Prostate gland (tissue), 2 donors: ENCODE measurements around the gene GRAMD1C. TPM values are rescaled to one million over a fixed set of nuclear protein-coding genes. Genes with fewer than 3 reads are reported as not detected.

Experiments used
- DNase-seq: peaks from one replicate; pipeline ENCODE4 v3.0.0-alpha.2; 2019; ENCODE audit warnings: low spot score
- H3K27ac ChIP-seq, 2 donors: fragments of 200-600 bp; sonication (generic); 2 replicates each; pipeline ENCODE4 v1.5.1; 2017 to 2019
- H3K27me3 ChIP-seq: fragments of 200-600 bp; sonication (generic); replicated peaks from 2 replicates; pipeline ENCODE4 v1.5.1; 2019; ENCODE audit not compliant: insufficient read depth
- H3K36me3 ChIP-seq, 2 donors: fragments of 200-600 bp; sonication (generic); 1 replicate in 1 of 2; 2 replicates in 1 of 2; pipeline versions ENCODE4 v1.5.1 to v1.8.1; 2017 to 2019
- H3K4me1 ChIP-seq: fragments of 200-600 bp; sonication (generic); replicated peaks from 2 replicates; pipeline ENCODE4 v1.5.1; 2019
- H3K4me3 ChIP-seq, 2 donors: fragments of 200-600 bp; sonication (generic); 2 replicates each; pipeline ENCODE4 v1.5.1; 2017 to 2019
- H3K9me3 ChIP-seq: fragments of 200-600 bp; sonication (generic); 2 replicates; pipeline ENCODE4 v1.5.1; 2017
- POLR2A ChIP-seq: fragments of 450-650 bp; IDR thresholded peaks from one replicate; pipeline ENCODE4 v1.6.1; 2016; ENCODE audit warnings: antibody characterized with exemption, mild to moderate bottlenecking
- POLR2AphosphoS5 ChIP-seq: sonication (generic); formaldehyde crosslinking; IDR thresholded peaks from one replicate; pipeline ENCODE4 v1.6.1; 2017; ENCODE audit warnings: antibody characterized with exemption
- WGBS: methylation state at CpG from one replicate; pipeline ENCODE4 v1.1.5; 2018; 5-methylcytosine and 5-hydroxymethylcytosine counted together
- intact Hi-C: fragments of 100-400 bp; cut with DNase I; formaldehyde crosslinking; loops from one replicate; pipeline ENCODE4 v1.14.2; 2022
- total RNA-seq, 2 donors: library from RNA; depleted of rRNA; stranded (reverse); fragments of >200 nt; gene quantifications; one replicate each; pipeline ENCODE4 v1.1.0, GENCODE V29; 2016
- TF ChIP-seq, protein P1 (sequence below), 4 experiments: fragments of 200-600 bp in 2 of 4; fragments of 450-650 bp in 2 of 4; sonication (generic) in 2 of 4; IDR thresholded peaks; 1 replicate in 3 of 4; 2 replicates in 1 of 4; pipeline ENCODE4 v1.5.1; 2016 to 2019; ENCODE audit warnings: antibody characterized with exemption in 4 of 4, mild to moderate bottlenecking in 2 of 4, moderate library complexity in 2 of 4

GRAMD1C gene
- total RNA-seq, 2 donors from 2014 or later, result 7.4 to 21.4 TPM

DNA sequence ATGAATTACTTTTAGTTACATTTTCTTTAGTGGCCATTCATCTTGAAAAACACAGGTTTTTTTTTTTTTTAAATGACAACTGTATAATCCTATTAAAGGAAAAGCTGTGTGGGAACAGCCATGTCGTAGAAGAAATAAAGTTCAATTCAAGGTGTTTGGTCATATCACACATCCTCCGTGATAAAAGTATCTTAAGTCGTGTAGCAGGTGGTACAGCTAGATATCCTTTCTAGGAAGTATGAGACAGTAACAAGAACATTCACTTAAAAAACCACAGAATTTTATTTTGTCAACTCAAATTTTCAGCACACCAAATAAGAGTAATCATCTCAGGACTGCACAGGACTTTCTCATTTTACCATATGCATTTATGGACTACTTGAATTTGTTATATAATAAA is 125.3 kb downstream of the GRAMD1C start:
- no peaks in the 10 kb centered on the region for H3K27me3 ChIP-seq
- H3K4me1 ChIP-seq, result no peaks in the 10 kb centered on the region
- H3K9me3 ChIP-seq, result no peaks in the 10 kb centered on the region
- no peak overlapping the region for H3K4me3 ChIP-seq
- H3K36me3 ChIP-seq, result no peaks in the 10 kb centered on the region
- intact Hi-C loops, result no loop called here
- TF ChIP-seq, protein P1, sequence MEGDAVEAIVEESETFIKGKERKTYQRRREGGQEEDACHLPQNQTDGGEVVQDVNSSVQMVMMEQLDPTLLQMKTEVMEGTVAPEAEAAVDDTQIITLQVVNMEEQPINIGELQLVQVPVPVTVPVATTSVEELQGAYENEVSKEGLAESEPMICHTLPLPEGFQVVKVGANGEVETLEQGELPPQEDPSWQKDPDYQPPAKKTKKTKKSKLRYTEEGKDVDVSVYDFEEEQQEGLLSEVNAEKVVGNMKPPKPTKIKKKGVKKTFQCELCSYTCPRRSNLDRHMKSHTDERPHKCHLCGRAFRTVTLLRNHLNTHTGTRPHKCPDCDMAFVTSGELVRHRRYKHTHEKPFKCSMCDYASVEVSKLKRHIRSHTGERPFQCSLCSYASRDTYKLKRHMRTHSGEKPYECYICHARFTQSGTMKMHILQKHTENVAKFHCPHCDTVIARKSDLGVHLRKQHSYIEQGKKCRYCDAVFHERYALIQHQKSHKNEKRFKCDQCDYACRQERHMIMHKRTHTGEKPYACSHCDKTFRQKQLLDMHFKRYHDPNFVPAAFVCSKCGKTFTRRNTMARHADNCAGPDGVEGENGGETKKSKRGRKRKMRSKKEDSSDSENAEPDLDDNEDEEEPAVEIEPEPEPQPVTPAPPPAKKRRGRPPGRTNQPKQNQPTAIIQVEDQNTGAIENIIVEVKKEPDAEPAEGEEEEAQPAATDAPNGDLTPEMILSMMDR (IDR thresholded peaks at IDR 0.05), result no peak
- no peak for TF ChIP-seq POLR2A
- no peak for TF ChIP-seq POLR2AphosphoS5
- DNase-seq, result no peak
- no peak overlapping the region for H3K27ac ChIP-seq
- WGBS, result 93% methylated on average over 3 of the region's 3 CpGs

DNA sequence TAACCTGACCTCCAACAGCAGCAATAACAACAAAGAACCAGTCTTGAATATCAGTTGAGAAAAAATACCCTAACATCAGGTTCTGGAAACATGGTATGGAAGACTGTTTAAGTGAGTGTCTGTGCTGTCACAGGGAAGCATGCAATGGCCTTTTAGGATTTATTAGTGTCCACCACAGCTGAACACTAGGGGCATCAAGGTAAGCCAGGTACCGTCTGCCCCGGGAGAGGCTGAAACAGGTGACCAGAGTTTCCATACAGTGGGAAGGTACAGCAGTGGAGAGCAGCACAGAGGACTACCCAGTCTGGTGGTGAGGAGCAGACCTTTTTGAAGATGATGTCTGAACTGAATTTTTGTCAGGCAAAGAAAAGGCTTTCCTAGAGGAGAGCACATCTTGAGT is 127.6 kb downstream of the GRAMD1C start:
- Histone ChIP-seq H3K4me3 (no peak overlapping the region), H3K36me3 (no peaks in the 10 kb centered on the region), H3K27ac (no peak overlapping the region), H3K27me3 (no peaks in the 10 kb centered on the region), H3K4me1 (no peaks in the 10 kb centered on the region), H3K9me3 (no peaks in the 10 kb centered on the region)
- DNase-seq, result no peak
- WGBS, result 65% methylated on average over 2 of the region's 2 CpGs
- intact Hi-C loops, result no loop called here
- TF ChIP-seq POLR2A (no peak), POLR2AphosphoS5 (no peak)
- TF ChIP-seq, protein P1 (IDR thresholded peaks at IDR 0.05), result no peak

DNA sequence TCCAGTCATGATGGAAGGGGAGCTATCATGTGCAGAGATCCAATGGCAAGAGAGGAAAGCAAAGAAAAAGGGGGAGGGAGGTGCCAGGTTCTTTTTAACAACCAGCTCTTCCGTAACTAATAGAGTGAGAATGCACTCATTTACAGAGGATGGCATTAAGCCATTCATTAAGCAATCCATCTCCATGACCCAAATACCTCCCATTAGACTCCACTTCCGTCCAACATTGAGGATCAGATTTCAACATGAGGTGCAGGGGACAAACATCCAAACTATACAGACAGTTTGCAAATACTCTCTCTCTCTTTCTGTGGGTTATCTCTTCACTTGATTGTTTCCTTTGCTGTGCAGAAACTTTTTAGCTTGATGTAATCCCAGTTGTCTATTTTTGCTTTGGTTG is 130.4 kb downstream of the GRAMD1C start:
- Histone ChIP-seq H3K36me3 (no peaks in the 10 kb centered on the region), H3K27me3 (no peaks in the 10 kb centered on the region), H3K4me1 (no peaks in the 10 kb centered on the region), H3K4me3 (no peak overlapping the region), H3K27ac (no peak overlapping the region), H3K9me3 (no peaks in the 10 kb centered on the region)
- WGBS, result 23% methylated on average over 2 of the region's 2 CpGs
- DNase-seq, result no peak
- TF ChIP-seq POLR2A, result no peak
- no peak for TF ChIP-seq POLR2AphosphoS5
- TF ChIP-seq, protein P1 (IDR thresholded peaks at IDR 0.05), result no peak
- intact Hi-C loops, result no loop called here

DNA sequence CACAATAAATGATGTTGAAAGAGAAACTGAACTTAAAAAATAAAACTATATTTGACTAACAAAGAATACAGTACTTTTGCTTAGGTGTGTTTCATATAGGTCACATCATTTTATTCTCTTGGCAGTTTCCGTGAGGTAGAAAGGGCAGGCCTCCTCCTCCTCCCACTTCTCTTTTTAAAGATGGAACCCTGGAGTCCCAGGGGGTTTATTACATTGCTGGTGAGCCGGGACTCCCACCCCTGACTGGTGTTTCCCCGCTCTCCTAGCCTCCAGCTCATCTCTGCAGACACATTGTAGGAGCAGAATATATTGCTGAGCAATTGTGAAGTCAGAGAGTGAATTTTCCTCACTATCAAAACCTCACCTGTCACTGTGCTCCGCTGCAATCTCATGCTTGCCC is 139.2 kb downstream of the GRAMD1C start:
- Histone ChIP-seq H3K4me1 (no peaks in the 10 kb centered on the region), H3K9me3 (no peaks in the 10 kb centered on the region), H3K36me3 (no peaks in the 10 kb centered on the region), H3K4me3 (no peak overlapping the region), H3K27ac (no peak overlapping the region), H3K27me3 (no peaks in the 10 kb centered on the region)
- intact Hi-C loops, result no loop called here
- DNase-seq, result no peak
- TF ChIP-seq POLR2A (no peak), POLR2AphosphoS5 (no peak)
- TF ChIP-seq, protein P1 (IDR thresholded peaks at IDR 0.05), result no peak
- 90% methylated on average over 4 of the region's 4 CpGs for WGBS

DNA sequence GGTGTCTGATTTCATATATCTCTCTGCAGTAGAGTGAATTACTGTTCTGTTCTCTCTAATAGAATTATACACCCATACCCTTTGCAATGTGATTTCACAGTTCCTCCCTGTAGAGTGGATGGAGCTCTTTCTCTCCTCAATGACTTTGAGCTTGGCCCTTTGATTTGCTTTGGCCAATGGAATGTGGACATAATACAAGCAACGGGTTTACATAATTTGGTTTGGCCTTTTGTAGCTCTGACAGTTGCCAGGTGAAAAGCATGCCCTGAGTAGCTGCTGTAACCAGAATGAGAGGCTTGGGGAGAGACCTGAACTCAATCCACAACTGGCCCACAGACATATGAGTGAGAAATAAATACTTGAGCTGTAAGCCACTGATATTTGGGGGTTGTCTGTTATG is 141.3 kb downstream of the GRAMD1C start:
- intact Hi-C loops, result no loop called here
- Histone ChIP-seq H3K36me3 (no peaks in the 10 kb centered on the region), H3K4me1 (no peaks in the 10 kb centered on the region), H3K27ac (no peak overlapping the region), H3K9me3 (no peaks in the 10 kb centered on the region), H3K4me3 (no peak overlapping the region), H3K27me3 (no peaks in the 10 kb centered on the region)
- 68% methylated on average over 1 of the region's 1 CpG for WGBS
- DNase-seq, result no peak
- no peak for TF ChIP-seq POLR2AphosphoS5
- TF ChIP-seq, protein P1 (IDR thresholded peaks at IDR 0.05), result no peak
- no peak for TF ChIP-seq POLR2A
